ENCODE measurements around the gene SH2D3A. TPM values are rescaled to one million over a fixed set of nuclear protein-coding genes. Genes with fewer than 3 reads are reported as not detected.

Gene SH2D3A
- total RNA-seq, 1 experiment from 2014 or later, result 2.2 TPM

DNA sequence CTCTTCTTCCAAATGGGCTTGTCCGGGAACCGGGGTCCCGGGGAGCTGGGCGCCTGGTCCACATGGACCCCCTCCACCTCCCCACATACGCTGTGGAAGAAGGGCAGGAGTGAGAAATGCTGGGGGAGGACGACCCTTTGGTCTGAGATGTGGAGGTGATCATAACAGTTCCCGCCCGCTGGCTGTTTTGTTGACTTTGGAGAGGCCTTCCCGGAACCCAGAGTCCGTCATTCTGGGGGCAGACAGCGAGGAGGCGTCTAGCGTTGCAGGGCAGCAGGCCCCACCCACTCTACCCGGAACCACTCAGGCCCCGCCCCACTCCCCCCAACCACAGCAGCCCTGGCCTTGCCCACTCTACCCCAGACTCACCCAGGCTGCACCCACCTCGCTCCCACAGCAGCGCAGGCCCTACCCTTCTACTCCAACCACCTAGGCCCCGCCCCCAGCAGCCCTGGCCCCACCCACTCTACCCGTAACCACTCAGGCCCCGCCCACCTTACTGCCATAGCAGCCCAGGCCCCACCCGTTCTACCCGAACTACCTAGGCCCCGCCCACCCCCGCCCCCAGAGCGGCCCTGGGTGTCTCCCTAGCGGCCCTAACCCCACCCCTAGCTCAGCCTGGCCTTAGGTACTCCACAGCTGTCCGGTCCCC, 37.0 kb downstream of the SH2D3A start:
- no peak overlapping the region for H3K4me3 ChIP-seq (ENCODE audit: low read depth in 2 of 2, low read length in 2 of 2)
- no peaks in the 10 kb centered on the region for H3K27me3 ChIP-seq (ENCODE audit: control insufficient read depth, insufficient read depth, low read length)
- no peaks in the 10 kb centered on the region for H3K9me3 ChIP-seq (ENCODE audit: control insufficient read depth, insufficient read depth, low read depth, low read length)
- intact Hi-C loops (cut with micrococcal nuclease; ENCODE audit: unreplicated experiment) (no loop called here), in situ Hi-C loops (cut with HindIII; ENCODE audit: low pct_unique_long_range_greater_than_20kb, low sequenced_read_pairs) (no loop called here)
- no peaks in the 10 kb centered on the region for H3K36me3 ChIP-seq (ENCODE audit: control insufficient read depth, insufficient read depth, low read length)
- no TSS peak for BruUV-seq (replicated peaks)
- no peaks in the 10 kb centered on the region for H3K4me1 ChIP-seq (ENCODE audit: control insufficient read depth, insufficient read depth, low read length)
- POLR2A ChIA-PET, result no interaction called here
- peak; percentile 65 for ATAC-seq
- no peak overlapping the region for H3K27ac ChIP-seq (ENCODE audit: low read length)
- CTCF ChIA-PET, result no interaction called here
- DNase-seq (ENCODE audit: low read depth, low spot score), result no peak
- TF ChIP-seq CTCF (IDR thresholded peaks at IDR 0.05) (no peak), POLR2AphosphoS5 (IDR thresholded peaks at IDR 0.05; ENCODE audit: low read depth, low read length) (no peak), REST (IDR thresholded peaks at IDR 0.05; ENCODE audit: insufficient read depth in 1 of 2, low read depth in 2 of 2, low read length in 1 of 2) (no peak), SIN3A (IDR thresholded peaks at IDR 0.05; ENCODE audit: borderline replicate concordance, insufficient read depth, low read depth, low read length) (no peak), TCF7L2 (IDR thresholded peaks at IDR 0.05; ENCODE audit: low read depth, low read length) (no peak)

GRCh38 chr19:6729573-6730152, 37.6 kb downstream of the SH2D3A start:
- intact Hi-C loops (cut with micrococcal nuclease; ENCODE audit: unreplicated experiment), result no loop called here

More at GRCh38 chr19:6729573-6730152, 37.6 kb downstream of the SH2D3A start:
- POLR2A ChIA-PET, result no interaction called here
- Histone ChIP-seq H3K27me3 (ENCODE audit: control insufficient read depth, insufficient read depth, low read length) (no peaks in the 10 kb centered on the region), H3K4me3 (ENCODE audit: low read depth in 2 of 2, low read length in 2 of 2) (no peak overlapping the region), H3K4me1 (ENCODE audit: control insufficient read depth, insufficient read depth, low read length) (no peaks in the 10 kb centered on the region), H3K36me3 (ENCODE audit: control insufficient read depth, insufficient read depth, low read length) (no peaks in the 10 kb centered on the region), H3K27ac (ENCODE audit: low read length) (no peak overlapping the region), H3K9me3 (ENCODE audit: control insufficient read depth, insufficient read depth, low read depth, low read length) (no peaks in the 10 kb centered on the region)
- CTCF ChIA-PET, result no interaction called here
- TF ChIP-seq TCF7L2 (IDR thresholded peaks at IDR 0.05; ENCODE audit: low read depth, low read length) (no peak), POLR2AphosphoS5 (IDR thresholded peaks at IDR 0.05; ENCODE audit: low read depth, low read length) (no peak), REST (IDR thresholded peaks at IDR 0.05; ENCODE audit: insufficient read depth in 1 of 2, low read depth in 2 of 2, low read length in 1 of 2) (no peak), SIN3A (IDR thresholded peaks at IDR 0.05; ENCODE audit: borderline replicate concordance, insufficient read depth, low read depth, low read length) (no peak), CTCF (IDR thresholded peaks at IDR 0.05) (no peak)
- ATAC-seq (no peak), DNase-seq (ENCODE audit: low read depth, low spot score) (no peak)
- no TSS peak for BruUV-seq (replicated peaks)
- in situ Hi-C loops (cut with HindIII; ENCODE audit: low pct_unique_long_range_greater_than_20kb, low sequenced_read_pairs), result no loop called here
